MM.1S (cell line): ENCODE data around the gene DNAJB6.

Experiments
- EZH2 ChIP-seq: fragments of 300-600 bp; sonication (generic); optimal IDR thresholded peaks from 2 replicates; pipeline ENCODE3; 2017; ENCODE audit warnings: low read depth, mild to moderate bottlenecking, antibody characterized with exemption, low read length, mixed read lengths
- EZH2phosphoT487 ChIP-seq: fragments of 300-600 bp; sonication (generic); IDR thresholded peaks from 2 replicates; pipeline ENCODE4 v1.6.1; 2018; ENCODE audit warnings: antibody characterized with exemption, low read length
- TF ChIP-seq, protein P1 (sequence below): fragments of 300-600 bp; sonication (generic); IDR thresholded peaks from 2 replicates; pipeline ENCODE4 v1.5.1; 2016; ENCODE audit warnings: antibody characterized with exemption, low read length, mixed read lengths

DNA sequence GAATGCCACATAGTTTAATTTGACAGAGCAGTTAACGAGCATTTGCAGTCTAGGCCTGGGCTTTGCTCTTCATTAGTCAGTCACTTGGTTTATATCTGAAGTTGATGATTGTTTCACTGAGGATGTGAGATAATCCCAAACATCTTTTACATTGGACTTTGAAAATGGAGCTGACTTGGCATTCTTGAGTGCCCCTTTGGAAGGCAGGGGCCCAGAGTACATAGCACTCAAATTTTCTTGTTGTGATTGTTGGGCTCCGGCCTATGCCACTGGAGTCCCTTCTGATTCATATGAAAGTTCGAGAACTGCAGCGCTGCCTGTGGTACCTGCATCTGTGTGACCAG is 21.9 kb downstream of the DNAJB6 start:
- TF ChIP-seq, protein P1, sequence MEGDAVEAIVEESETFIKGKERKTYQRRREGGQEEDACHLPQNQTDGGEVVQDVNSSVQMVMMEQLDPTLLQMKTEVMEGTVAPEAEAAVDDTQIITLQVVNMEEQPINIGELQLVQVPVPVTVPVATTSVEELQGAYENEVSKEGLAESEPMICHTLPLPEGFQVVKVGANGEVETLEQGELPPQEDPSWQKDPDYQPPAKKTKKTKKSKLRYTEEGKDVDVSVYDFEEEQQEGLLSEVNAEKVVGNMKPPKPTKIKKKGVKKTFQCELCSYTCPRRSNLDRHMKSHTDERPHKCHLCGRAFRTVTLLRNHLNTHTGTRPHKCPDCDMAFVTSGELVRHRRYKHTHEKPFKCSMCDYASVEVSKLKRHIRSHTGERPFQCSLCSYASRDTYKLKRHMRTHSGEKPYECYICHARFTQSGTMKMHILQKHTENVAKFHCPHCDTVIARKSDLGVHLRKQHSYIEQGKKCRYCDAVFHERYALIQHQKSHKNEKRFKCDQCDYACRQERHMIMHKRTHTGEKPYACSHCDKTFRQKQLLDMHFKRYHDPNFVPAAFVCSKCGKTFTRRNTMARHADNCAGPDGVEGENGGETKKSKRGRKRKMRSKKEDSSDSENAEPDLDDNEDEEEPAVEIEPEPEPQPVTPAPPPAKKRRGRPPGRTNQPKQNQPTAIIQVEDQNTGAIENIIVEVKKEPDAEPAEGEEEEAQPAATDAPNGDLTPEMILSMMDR, result no peak
- TF ChIP-seq EZH2 (no peak), EZH2phosphoT487 (no peak)
